Nephron (organoid): ENCODE measurements around the gene EGFL8.

Experiments used
- H3K27ac Mint-ChIP-seq, 3 experiments: 2 replicates each; pipeline ENCODE4 v1.8.0; 2020; ENCODE audit warnings: mixed read lengths in 3 of 3, mild to moderate bottlenecking in 2 of 3, moderate library complexity in 1 of 3
- H3K27me3 Mint-ChIP-seq: 2 replicates; pipeline ENCODE4 v1.8.0; 2021; ENCODE audit warnings: low read depth, mild to moderate bottlenecking, moderate library complexity, mixed read lengths
- H3K36me3 Mint-ChIP-seq: 2 replicates; pipeline ENCODE4 v1.8.0; 2020; ENCODE audit warnings: low read depth, mixed read lengths
- H3K4me1 Mint-ChIP-seq: 2 replicates; pipeline ENCODE4 v1.8.0; 2020; ENCODE audit warnings: mixed read lengths
- H3K4me3 Mint-ChIP-seq, 3 experiments: 2 replicates each; pipeline ENCODE4 v1.8.0; 2020; ENCODE audit warnings: mild to moderate bottlenecking in 3 of 3, mixed read lengths in 3 of 3, moderate library complexity in 2 of 3
- H3K9me3 Mint-ChIP-seq: 2 replicates; pipeline ENCODE4 v1.8.0; 2020; ENCODE audit warnings: mixed read lengths
- CTCF ChIP-seq, 3 experiments: fragments of 200-600 bp; sonication (generic); IDR thresholded peaks; one replicate each; pipeline ENCODE4 v1.5.0; 2021; ENCODE audit warnings: antibody characterized with exemption in 3 of 3; ENCODE audit not compliant: unreplicated experiment in 3 of 3

Gene EGFL8

GRCh38 chr6:32164295-32164694 is at the start of gene EGFL8:
EGFL8 (plus strand) TSS chr6:32164595; CDS start chr6:32166166, 1,571 bp downstream.
- no peaks in the 10 kb centered on the region for H3K4me1 Mint-ChIP-seq
- H3K4me3 Mint-ChIP-seq, result peak within 1 kb of the TSS in 1 of 3 experiments; percentile 2
- no peaks in the 10 kb centered on the region for H3K9me3 Mint-ChIP-seq
- no peak for TF ChIP-seq CTCF (IDR thresholded peaks at IDR 0.05; ENCODE audit: unreplicated experiment in 3 of 3)
- peak within 1 kb of the TSS in 2 of 3 experiments; percentile 38 to 42 for H3K27ac Mint-ChIP-seq
- peaks cover 52% of the 10 kb centered on the region for H3K36me3 Mint-ChIP-seq
- no peaks in the 10 kb centered on the region for H3K27me3 Mint-ChIP-seq

GRCh38 chr6:32114796-32115195 is 49.6 kb upstream of the EGFL8 start:
- H3K27me3 Mint-ChIP-seq, result peaks cover 3% of the 10 kb centered on the region
- peak overlapping the region in 2 of 3 experiments; percentile 65 to 73 for H3K27ac Mint-ChIP-seq
- H3K4me1 Mint-ChIP-seq, result peaks cover 55% of the 10 kb centered on the region
- TF ChIP-seq CTCF (IDR thresholded peaks at IDR 0.05; ENCODE audit: unreplicated experiment in 3 of 3), result no peak
- no peak overlapping the region for H3K4me3 Mint-ChIP-seq
- H3K36me3 Mint-ChIP-seq, result peaks cover 37% of the 10 kb centered on the region
- no peaks in the 10 kb centered on the region for H3K9me3 Mint-ChIP-seq

DNA sequence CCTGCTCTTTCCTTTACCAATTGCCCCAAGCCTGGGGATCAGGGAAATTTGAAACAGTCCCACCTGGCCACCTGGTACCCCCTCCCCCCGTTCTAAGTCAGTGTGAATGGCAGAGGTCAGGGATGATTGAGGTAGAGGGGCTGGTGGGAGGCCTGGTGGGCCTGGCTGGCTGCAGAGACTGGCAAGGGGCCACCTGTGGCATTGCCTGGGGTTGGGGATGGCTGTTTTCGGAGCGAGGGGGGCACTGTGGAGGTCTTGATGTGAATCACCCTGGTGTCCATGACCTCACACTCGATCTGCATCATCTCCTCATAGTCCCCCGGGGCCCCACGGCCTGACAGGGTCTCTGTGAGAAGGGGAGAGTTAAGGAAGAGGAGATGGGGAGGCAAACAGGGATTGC is 48.8 kb upstream of the EGFL8 start:
- peaks cover 38% of the 10 kb centered on the region for H3K36me3 Mint-ChIP-seq
- peak overlapping the region in 2 of 3 experiments; percentile 56 to 65 for H3K27ac Mint-ChIP-seq
- no peak for TF ChIP-seq CTCF (IDR thresholded peaks at IDR 0.05; ENCODE audit: unreplicated experiment in 3 of 3)
- H3K4me3 Mint-ChIP-seq, result no peak overlapping the region
- no peaks in the 10 kb centered on the region for H3K27me3 Mint-ChIP-seq
- no peaks in the 10 kb centered on the region for H3K9me3 Mint-ChIP-seq
- peaks cover 52% of the 10 kb centered on the region for H3K4me1 Mint-ChIP-seq

DNA sequence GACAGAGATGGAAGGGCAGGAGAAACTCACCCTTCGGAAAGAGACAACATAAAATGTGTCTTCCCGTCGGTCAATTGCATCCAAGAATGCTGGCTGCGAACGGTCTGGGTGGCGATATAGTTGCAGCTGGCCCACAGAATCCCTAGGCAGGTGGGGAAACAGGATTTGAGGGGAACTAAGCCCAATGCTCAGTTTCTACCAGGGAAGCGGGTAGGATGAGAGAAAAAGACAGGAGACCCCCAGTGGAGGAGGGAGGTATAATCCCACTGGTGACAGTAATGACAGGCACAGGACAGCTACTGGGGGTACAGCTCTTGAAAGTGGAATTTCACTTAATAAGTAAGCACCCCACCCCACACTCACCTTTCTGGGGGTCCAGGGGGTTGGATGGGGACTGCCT is 47.7 kb upstream of the EGFL8 start:
- H3K9me3 Mint-ChIP-seq, result no peaks in the 10 kb centered on the region
- H3K4me3 Mint-ChIP-seq, result no peak overlapping the region
- H3K27me3 Mint-ChIP-seq, result no peaks in the 10 kb centered on the region
- peaks cover 42% of the 10 kb centered on the region for H3K4me1 Mint-ChIP-seq
- H3K36me3 Mint-ChIP-seq, result peaks cover 47% of the 10 kb centered on the region
- peak overlapping the region in 2 of 3 experiments; percentile 42 to 69 for H3K27ac Mint-ChIP-seq
- peak; percentile 44 to 46 (median 46) for TF ChIP-seq CTCF (IDR thresholded peaks at IDR 0.05; ENCODE audit: unreplicated experiment in 3 of 3)

GRCh38 chr6:32117461-32117860 is 46.9 kb upstream of the EGFL8 start:
- no peak for TF ChIP-seq CTCF (IDR thresholded peaks at IDR 0.05; ENCODE audit: unreplicated experiment in 3 of 3)
- no peak overlapping the region for H3K4me3 Mint-ChIP-seq
- H3K9me3 Mint-ChIP-seq, result no peaks in the 10 kb centered on the region
- peaks cover 54% of the 10 kb centered on the region for H3K36me3 Mint-ChIP-seq
- no peak overlapping the region for H3K27ac Mint-ChIP-seq
- no peaks in the 10 kb centered on the region for H3K27me3 Mint-ChIP-seq
- H3K4me1 Mint-ChIP-seq, result peaks cover 34% of the 10 kb centered on the region
